ENCODE measurements around the gene ADIG.
A peak's percentile ranks its signal among the peaks of the same experiment; 100 is the strongest.

ADIG gene

DNA sequence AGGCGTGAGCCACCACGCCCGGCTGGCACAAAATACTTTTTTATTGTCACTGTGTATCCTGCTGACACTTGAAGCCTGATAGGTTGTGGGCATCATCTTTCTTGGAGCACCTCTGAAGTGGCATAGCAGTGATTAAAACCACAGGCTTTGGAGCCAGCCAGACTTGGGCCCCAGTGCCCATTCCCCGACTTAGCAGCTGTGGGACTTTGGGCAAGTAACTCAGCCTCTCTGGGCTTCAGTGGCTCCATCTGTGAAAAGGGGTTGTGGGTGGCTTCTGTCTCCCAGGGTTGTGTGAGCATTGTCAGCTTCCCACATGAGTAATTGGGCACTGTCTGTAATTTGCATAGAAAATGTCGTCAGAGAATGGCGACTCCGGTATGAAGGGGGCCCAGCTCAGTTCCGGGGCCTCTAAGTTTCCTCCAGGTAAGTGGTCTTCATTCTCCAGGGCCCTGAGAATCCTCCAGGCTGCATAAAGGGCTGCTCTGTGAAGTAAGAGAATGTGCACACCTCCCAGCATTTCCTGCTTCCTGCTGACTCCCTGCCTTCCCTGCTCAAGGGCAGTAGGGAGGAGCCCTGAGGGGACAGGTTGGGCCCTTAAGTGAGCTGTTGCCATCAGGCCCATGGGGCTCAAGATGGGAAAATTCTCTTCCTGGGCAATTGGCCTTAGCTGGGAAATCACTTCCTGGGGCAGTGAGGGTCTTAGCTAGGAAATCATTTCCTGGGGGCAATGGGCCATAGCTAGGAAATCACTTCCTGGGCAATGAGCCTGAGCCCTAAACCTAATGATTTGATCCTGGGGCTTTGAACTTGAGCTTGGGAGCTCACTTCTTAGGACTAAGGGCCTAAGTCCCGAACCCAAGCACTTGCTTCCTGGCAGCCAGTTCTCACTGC is 47.8 kb downstream of the ADIG start:
- no peak for TF ChIP-seq CTCF (conservative IDR thresholded peaks at IDR 0.05; ENCODE audit: control insufficient read depth, insufficient read depth, low read depth, low read length)
- no peak overlapping the region for H3K4me3 ChIP-seq (ENCODE audit: control insufficient read depth, low read depth, low read length)
- no peak for DNase-seq (ENCODE audit: low read depth)

GRCh38 chr20:38629979-38630378 is 49.0 kb downstream of the ADIG start:
- no peak for TF ChIP-seq CTCF (conservative IDR thresholded peaks at IDR 0.05; ENCODE audit: control insufficient read depth, insufficient read depth, low read depth, low read length)
- DNase-seq (ENCODE audit: low read depth): no peak
- H3K4me3 ChIP-seq (ENCODE audit: control insufficient read depth, low read depth, low read length): no peak overlapping the region

- no peak for TF ChIP-seq CTCF (conservative IDR thresholded peaks at IDR 0.05; ENCODE audit: control insufficient read depth, insufficient read depth, low read depth, low read length)
- H3K4me3 ChIP-seq (ENCODE audit: control insufficient read depth, low read depth, low read length): no peak overlapping the region
- no peak for DNase-seq (ENCODE audit: low read depth)
These were observed 49.7 kb downstream of the ADIG start for GRCh38 chr20:38630727-38631126.

DNA sequence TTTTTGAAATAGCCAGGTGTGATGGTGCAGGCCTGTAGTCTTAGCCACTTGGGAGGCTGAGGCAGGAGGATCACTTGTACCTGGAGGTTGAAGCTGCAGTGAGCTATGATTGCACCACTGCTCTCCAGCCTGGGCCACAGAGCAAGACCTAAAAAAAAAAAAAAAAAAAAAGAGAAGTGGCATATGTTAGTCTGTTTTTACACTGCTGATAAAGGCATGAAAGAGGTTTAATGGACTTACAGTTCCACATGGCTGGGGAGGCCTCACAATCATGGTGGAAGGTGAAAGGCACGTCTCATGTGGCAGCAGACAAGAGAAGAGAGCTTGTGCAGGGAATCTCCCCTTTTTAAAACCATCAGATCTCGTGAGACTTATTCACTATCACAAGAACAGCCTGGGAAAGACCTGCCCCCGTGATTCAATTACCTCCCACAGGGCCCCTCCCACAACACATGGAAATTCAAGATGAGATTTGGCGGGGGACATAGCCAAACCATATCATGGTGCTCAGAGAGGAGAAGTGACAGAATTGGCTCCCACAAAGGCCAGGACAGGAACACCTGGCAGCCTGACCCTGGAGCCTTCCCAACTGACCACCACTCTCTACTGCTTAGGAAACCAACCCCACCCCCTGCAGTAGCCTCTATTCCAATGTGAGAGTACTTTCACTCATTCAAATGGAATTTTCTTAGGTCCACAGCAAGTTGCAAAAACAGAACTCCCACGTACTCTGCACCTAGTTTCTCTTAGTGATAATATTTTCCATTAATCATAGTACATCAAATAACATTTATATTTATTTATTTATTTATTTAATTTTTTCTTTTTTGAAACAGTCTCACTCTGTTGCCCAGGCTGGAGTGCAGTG is 50.4 kb downstream of the ADIG start:
- TF ChIP-seq CTCF (conservative IDR thresholded peaks at IDR 0.05; ENCODE audit: control insufficient read depth, insufficient read depth, low read depth, low read length): no peak
- peak; percentile 14 for DNase-seq (ENCODE audit: low read depth)
- no peak overlapping the region for H3K4me3 ChIP-seq (ENCODE audit: control insufficient read depth, low read depth, low read length)

DNA sequence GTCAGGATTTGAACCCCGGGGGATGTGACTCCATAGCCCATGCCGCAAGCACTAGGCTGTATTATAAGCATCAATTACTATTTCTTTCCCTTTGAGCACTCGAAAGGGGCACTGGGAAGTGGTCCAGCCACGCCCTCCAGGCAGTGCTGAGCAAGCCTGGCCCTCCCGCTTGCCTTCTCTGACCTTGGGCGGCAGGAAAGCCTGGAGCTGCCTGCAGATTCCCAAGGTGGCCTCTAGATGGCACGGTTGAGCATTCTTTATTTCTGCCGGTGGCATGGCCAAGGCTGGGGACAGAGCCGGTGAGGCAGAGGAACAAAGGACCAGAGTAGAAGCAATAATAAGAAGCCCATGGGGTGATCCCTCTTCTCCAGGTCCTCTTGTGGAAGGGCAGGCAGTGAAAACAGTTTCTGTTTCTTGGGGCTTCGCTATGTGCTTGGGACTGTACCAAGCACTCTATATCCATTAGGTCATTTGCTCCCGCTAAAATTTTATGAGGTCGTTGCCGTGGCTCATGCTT is 52.6 kb downstream of the ADIG start:
- DNase-seq (ENCODE audit: low read depth): peak; percentile 49
- H3K4me3 ChIP-seq (ENCODE audit: control insufficient read depth, low read depth, low read length): no peak overlapping the region
- peak; percentile 81 for TF ChIP-seq CTCF (conservative IDR thresholded peaks at IDR 0.05; ENCODE audit: control insufficient read depth, insufficient read depth, low read depth, low read length)

DNA sequence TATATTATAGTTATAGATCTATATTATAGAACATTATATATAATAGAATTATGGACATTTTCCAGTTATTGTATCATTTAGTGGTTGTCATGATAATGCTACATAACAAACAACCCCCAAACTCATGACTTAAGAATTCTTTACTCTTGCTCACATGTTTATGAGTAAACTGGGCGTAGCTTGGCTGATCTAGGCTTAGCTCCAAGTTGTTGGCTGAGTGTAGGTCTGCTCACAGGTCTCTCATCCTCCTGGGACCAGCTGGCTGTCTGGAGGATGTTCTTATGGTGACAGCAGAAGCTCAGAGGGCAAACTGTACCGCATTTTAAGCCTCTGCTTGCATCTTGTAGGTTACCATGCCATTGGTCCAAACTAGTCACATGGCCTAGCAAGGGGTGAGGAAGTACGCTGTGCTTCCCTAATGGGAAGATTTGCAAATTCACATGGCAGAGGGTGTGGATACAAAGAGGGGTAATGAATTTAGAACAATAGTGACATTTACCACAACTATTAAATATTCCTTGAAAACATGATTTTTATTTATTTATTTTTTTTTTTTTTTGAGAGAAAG is 54.8 kb downstream of the ADIG start:
- peak; percentile 76 for DNase-seq (ENCODE audit: low read depth)
- no peak for TF ChIP-seq CTCF (conservative IDR thresholded peaks at IDR 0.05; ENCODE audit: control insufficient read depth, insufficient read depth, low read depth, low read length)

More for the DNA sequence above, 54.8 kb downstream of the ADIG start:
- no peak overlapping the region for H3K4me3 ChIP-seq (ENCODE audit: control insufficient read depth, low read depth, low read length)

Measured in fibroblast of mammary gland (primary cell).